ENCODE measurements around the gene MAEA.

DNA sequence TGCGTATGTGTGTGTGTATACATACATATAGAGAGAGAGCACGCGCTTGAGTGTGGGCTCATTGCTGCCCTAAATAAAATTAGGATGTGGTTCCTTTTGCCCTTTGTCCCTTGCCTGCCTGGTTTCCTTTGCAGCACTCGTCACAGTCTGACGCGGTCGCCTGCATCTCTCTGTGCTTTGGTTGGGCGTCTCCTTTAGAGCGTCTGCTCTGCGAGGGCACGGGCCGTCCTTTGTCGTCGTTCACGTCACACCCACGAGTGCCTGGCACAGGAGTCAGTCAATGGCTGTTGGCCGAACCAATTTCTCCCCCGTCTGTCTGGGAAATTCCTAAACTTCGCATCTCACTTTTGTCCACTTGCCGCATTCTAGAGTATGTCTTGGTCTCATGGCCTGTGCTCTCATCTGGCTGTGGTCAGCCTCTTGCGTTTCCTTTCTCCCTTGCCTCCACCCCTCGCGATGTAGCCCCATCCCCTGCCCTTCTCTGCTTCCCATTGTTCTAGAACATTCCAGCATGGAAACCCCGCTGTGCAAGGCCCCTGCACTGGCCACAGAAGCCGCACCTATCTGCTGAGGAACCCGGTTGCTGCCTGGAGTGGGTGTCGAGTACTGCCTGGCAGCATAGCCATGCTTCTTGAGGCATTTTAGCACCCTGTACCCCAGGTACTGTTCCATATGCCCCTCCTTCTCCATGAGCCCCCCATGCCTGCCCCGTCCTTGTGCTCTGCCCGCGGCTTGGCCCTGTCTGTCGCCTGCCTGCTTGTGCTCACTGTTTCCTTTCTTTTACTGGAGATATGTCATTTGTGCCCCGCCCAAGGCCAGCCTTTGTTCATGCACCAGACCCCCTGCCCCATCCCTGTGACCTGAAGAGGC is 8.0 kb downstream of the MAEA start:
- no peak for TF ChIP-seq POLR2AphosphoS5 (IDR thresholded peaks at IDR 0.05; ENCODE audit: low read length)
- TF ChIP-seq, protein P1, sequence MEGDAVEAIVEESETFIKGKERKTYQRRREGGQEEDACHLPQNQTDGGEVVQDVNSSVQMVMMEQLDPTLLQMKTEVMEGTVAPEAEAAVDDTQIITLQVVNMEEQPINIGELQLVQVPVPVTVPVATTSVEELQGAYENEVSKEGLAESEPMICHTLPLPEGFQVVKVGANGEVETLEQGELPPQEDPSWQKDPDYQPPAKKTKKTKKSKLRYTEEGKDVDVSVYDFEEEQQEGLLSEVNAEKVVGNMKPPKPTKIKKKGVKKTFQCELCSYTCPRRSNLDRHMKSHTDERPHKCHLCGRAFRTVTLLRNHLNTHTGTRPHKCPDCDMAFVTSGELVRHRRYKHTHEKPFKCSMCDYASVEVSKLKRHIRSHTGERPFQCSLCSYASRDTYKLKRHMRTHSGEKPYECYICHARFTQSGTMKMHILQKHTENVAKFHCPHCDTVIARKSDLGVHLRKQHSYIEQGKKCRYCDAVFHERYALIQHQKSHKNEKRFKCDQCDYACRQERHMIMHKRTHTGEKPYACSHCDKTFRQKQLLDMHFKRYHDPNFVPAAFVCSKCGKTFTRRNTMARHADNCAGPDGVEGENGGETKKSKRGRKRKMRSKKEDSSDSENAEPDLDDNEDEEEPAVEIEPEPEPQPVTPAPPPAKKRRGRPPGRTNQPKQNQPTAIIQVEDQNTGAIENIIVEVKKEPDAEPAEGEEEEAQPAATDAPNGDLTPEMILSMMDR (IDR thresholded peaks at IDR 0.05 in 2 of 3, conservative IDR thresholded peaks at IDR 0.05 in 1 of 3; ENCODE audit: control insufficient read depth in 2 of 3, extremely low read depth in 1 of 3, insufficient read depth in 1 of 3, low read depth in 3 of 3, low read length in 3 of 3) = no peak
- TF ChIP-seq SP1 (IDR thresholded peaks at IDR 0.05; ENCODE audit: low read depth, low read length) = no peak
- no peak for TF ChIP-seq EP300 (IDR thresholded peaks at IDR 0.05; ENCODE audit: borderline replicate concordance in 1 of 2, control insufficient read depth in 1 of 2, low read depth in 2 of 2, low read length in 2 of 2)
- TF ChIP-seq, protein P2, sequence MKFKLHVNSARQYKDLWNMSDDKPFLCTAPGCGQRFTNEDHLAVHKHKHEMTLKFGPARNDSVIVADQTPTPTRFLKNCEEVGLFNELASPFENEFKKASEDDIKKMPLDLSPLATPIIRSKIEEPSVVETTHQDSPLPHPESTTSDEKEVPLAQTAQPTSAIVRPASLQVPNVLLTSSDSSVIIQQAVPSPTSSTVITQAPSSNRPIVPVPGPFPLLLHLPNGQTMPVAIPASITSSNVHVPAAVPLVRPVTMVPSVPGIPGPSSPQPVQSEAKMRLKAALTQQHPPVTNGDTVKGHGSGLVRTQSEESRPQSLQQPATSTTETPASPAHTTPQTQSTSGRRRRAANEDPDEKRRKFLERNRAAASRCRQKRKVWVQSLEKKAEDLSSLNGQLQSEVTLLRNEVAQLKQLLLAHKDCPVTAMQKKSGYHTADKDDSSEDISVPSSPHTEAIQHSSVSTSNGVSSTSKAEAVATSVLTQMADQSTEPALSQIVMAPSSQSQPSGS (IDR thresholded peaks at IDR 0.05; ENCODE audit: low read length) = no peak
- TF ChIP-seq SPI1 (IDR thresholded peaks at IDR 0.05; ENCODE audit: borderline replicate concordance, insufficient read depth, low read depth, low read length) = no peak
- TF ChIP-seq, protein P3, sequence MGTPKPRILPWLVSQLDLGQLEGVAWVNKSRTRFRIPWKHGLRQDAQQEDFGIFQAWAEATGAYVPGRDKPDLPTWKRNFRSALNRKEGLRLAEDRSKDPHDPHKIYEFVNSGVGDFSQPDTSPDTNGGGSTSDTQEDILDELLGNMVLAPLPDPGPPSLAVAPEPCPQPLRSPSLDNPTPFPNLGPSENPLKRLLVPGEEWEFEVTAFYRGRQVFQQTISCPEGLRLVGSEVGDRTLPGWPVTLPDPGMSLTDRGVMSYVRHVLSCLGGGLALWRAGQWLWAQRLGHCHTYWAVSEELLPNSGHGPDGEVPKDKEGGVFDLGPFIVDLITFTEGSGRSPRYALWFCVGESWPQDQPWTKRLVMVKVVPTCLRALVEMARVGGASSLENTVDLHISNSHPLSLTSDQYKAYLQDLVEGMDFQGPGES (IDR thresholded peaks at IDR 0.05) = no peak
- TF ChIP-seq, protein P4, sequence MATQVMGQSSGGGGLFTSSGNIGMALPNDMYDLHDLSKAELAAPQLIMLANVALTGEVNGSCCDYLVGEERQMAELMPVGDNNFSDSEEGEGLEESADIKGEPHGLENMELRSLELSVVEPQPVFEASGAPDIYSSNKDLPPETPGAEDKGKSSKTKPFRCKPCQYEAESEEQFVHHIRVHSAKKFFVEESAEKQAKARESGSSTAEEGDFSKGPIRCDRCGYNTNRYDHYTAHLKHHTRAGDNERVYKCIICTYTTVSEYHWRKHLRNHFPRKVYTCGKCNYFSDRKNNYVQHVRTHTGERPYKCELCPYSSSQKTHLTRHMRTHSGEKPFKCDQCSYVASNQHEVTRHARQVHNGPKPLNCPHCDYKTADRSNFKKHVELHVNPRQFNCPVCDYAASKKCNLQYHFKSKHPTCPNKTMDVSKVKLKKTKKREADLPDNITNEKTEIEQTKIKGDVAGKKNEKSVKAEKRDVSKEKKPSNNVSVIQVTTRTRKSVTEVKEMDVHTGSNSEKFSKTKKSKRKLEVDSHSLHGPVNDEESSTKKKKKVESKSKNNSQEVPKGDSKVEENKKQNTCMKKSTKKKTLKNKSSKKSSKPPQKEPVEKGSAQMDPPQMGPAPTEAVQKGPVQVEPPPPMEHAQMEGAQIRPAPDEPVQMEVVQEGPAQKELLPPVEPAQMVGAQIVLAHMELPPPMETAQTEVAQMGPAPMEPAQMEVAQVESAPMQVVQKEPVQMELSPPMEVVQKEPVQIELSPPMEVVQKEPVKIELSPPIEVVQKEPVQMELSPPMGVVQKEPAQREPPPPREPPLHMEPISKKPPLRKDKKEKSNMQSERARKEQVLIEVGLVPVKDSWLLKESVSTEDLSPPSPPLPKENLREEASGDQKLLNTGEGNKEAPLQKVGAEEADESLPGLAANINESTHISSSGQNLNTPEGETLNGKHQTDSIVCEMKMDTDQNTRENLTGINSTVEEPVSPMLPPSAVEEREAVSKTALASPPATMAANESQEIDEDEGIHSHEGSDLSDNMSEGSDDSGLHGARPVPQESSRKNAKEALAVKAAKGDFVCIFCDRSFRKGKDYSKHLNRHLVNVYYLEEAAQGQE (IDR thresholded peaks at IDR 0.05; ENCODE audit: low read depth, low read length) = no peak
- no peak; the same call in 1 of the 2 replicates for TF ChIP-seq POLR2A (IDR thresholded peaks at IDR 0.05; ENCODE audit: low read depth, low read length)
- no peak for TF ChIP-seq MXI1 (IDR thresholded peaks at IDR 0.05; ENCODE audit: low read depth, low read length)
- TF ChIP-seq TBL1XR1 (IDR thresholded peaks at IDR 0.05; ENCODE audit: low read depth, low read length) = no peak
- TF ChIP-seq RB1 (IDR thresholded peaks at IDR 0.05; ENCODE audit: borderline replicate concordance) = no peak
- no peak for TF ChIP-seq TCF7 (IDR thresholded peaks at IDR 0.05; ENCODE audit: borderline replicate concordance)
- no peak for TF ChIP-seq BMI1 (IDR thresholded peaks at IDR 0.05; ENCODE audit: borderline replicate concordance)

All from GM12878 (cell line).